Lower leg skin (tissue), 4 donors: ENCODE results near the gene GABRG3. TPM values are rescaled to one million over a fixed set of nuclear protein-coding genes. Genes with fewer than 3 reads are reported as not detected.
A peak's percentile ranks its signal among the peaks of the same experiment; 100 is the strongest.

Source experiments
- DNase-seq, 2 donors: peaks; one replicate each; pipeline ENCODE4 v3.0.0-alpha.2; 2019; ENCODE audit warnings: low spot score in 2 of 2
- H3K4me3 ChIP-seq: fragments of 200-600 bp; sonication (generic); 2 replicates; pipeline ENCODE4 v1.5.1; 2017; ENCODE audit warnings: mild to moderate bottlenecking, low read depth; ENCODE audit not compliant: poor library complexity, severe bottlenecking
- POLR2A ChIP-seq, 2 donors: fragments of 450-650 bp; IDR thresholded peaks; one replicate each; pipeline ENCODE4 v1.6.1; 2016 to 2017; ENCODE audit warnings: antibody characterized with exemption in 2 of 2, mild to moderate bottlenecking in 1 of 2, moderate library complexity in 1 of 2
- whole genome bisulfite sequencing, 2 donors: methylation state at CpG; one replicate each; pipeline ENCODE4 v1.1.5; 2018; 5-methylcytosine and 5-hydroxymethylcytosine counted together
- intact Hi-C: fragments of 100-400 bp; cut with DNase I; formaldehyde crosslinking; loops from one replicate; pipeline ENCODE4 v1.15.0; 2023; ENCODE audit warnings: low total_unique reads
- total RNA-seq, 4 donors: library from RNA; depleted of rRNA; stranded (reverse); fragments of >200 nt; gene quantifications; one replicate each; pipeline ENCODE4 v1.1.0, GENCODE V29; 2016
- TF ChIP-seq, protein P1 (sequence below), 3 donors: fragments of 450-650 bp; IDR thresholded peaks; one replicate each; pipeline ENCODE4 v1.5.1; 2016; ENCODE audit warnings: antibody characterized with exemption in 3 of 3, mild to moderate bottlenecking in 3 of 3, moderate library complexity in 2 of 3

The GABRG3 gene
- total RNA-seq, 4 donors from 2014 or later = 0.12 to 0.49 (median 0.25) TPM

- TF ChIP-seq, protein P1, sequence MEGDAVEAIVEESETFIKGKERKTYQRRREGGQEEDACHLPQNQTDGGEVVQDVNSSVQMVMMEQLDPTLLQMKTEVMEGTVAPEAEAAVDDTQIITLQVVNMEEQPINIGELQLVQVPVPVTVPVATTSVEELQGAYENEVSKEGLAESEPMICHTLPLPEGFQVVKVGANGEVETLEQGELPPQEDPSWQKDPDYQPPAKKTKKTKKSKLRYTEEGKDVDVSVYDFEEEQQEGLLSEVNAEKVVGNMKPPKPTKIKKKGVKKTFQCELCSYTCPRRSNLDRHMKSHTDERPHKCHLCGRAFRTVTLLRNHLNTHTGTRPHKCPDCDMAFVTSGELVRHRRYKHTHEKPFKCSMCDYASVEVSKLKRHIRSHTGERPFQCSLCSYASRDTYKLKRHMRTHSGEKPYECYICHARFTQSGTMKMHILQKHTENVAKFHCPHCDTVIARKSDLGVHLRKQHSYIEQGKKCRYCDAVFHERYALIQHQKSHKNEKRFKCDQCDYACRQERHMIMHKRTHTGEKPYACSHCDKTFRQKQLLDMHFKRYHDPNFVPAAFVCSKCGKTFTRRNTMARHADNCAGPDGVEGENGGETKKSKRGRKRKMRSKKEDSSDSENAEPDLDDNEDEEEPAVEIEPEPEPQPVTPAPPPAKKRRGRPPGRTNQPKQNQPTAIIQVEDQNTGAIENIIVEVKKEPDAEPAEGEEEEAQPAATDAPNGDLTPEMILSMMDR (IDR thresholded peaks at IDR 0.05) = no peak
- TF ChIP-seq POLR2A (IDR thresholded peaks at IDR 0.05) = no peak
- 91% methylated on average over 12 of the region's 12 CpGs for WGBS, 2 donors
- intact Hi-C loops = no loop called here
Observed at GRCh38 chr15:27064080-27064479, 93.1 kb downstream of the GABRG3 start.

DNA sequence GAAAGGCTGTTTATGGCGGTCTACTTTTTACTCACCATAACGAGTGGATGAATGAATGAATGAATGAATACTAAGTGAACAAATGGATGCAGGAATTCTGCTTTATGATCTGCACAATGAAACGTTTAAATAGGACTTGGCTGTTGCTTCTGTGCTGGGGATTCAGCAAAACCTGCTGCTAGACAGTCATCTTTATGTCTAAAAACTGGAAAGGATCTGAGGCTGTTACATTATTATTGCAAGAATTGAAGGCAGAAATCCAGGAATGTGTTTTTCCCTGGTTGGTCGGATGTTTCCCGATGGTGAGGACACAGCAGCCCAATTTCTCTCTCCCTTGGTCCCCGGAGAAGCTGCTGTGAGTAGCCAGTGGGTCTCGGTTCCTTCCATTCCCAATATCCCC, 94.2 kb downstream of the GABRG3 start:
- WGBS, 2 donors = 76 to 80% methylated on average over 7 of the region's 7 CpGs
- no peak for TF ChIP-seq POLR2A (IDR thresholded peaks at IDR 0.05)
- TF ChIP-seq, protein P1 (IDR thresholded peaks at IDR 0.05) = no peak
- no peak for DNase-seq
- intact Hi-C loops = no loop called here
- no peak overlapping the region for H3K4me3 ChIP-seq

More at GRCh38 chr15:27064080-27064479, 93.1 kb downstream of the GABRG3 start:
- DNase-seq = peak in 1 of 2 donors; percentile 74
- no peak overlapping the region for H3K4me3 ChIP-seq

- intact Hi-C loops = no loop called here
- 80 to 82% methylated on average over 4 of the region's 4 CpGs for WGBS, 2 donors
- no peak for DNase-seq
- no peak overlapping the region for H3K4me3 ChIP-seq
- no peak for TF ChIP-seq POLR2A (IDR thresholded peaks at IDR 0.05)
- TF ChIP-seq, protein P1 (IDR thresholded peaks at IDR 0.05) = no peak
Observed at GRCh38 chr15:27065785-27066184, 94.8 kb downstream of the GABRG3 start.

GRCh38 chr15:27066446-27066845, 95.5 kb downstream of the GABRG3 start:
- no peak overlapping the region for H3K4me3 ChIP-seq
- 79 to 93% methylated on average over 2 of the region's 2 CpGs for WGBS, 2 donors
- intact Hi-C loops = no loop called here
- no peak for DNase-seq
- TF ChIP-seq, protein P1 (IDR thresholded peaks at IDR 0.05) = no peak
- TF ChIP-seq POLR2A (IDR thresholded peaks at IDR 0.05) = no peak

GRCh38 chr15:27067175-27067574, 96.2 kb downstream of the GABRG3 start:
- H3K4me3 ChIP-seq = no peak overlapping the region
- intact Hi-C loops = no loop called here
- TF ChIP-seq POLR2A (IDR thresholded peaks at IDR 0.05) = no peak
- TF ChIP-seq, protein P1 (IDR thresholded peaks at IDR 0.05) = no peak
- no peak for DNase-seq
- WGBS, 2 donors = 91 to 97% methylated on average over 11 to 12 of the region's 12 CpGs

DNA sequence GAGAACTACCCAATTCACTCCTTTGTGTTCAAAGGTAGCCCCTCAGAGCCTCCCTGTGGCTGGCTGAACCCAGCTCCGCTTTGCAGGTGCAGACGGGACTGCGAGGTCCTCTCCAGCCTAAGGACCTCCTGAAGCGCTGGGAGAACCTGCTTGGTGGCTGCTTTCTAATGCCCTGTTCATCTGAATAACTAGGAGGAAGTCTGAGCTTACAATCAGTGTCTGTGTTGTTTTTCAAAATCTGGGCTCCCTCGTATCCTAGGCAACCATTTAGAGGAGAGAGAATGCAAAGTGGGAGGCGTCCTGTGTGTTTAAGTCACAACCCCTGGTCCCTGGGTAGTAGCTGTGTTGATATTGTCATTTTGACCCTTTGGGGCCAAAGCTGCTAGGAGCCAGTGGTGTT, 99.9 kb downstream of the GABRG3 start:
- intact Hi-C loops = no loop called here
- 62 to 72% methylated on average over 6 of the region's 6 CpGs for WGBS, 2 donors
- no peak overlapping the region for H3K4me3 ChIP-seq
- no peak for DNase-seq
- TF ChIP-seq POLR2A (IDR thresholded peaks at IDR 0.05) = no peak
- TF ChIP-seq, protein P1 (IDR thresholded peaks at IDR 0.05) = no peak
